Liver (tissue), 3 donors: Measurements from ENCODE around the gene DNAH2.

ENCODE experiments used
- EGR1 ChIP-seq, 2 donors: IDR thresholded peaks; 2 replicates each; pipeline ENCODE4 v1.6.1; 2016 to 2018; ENCODE audit warnings: antibody characterized with exemption in 2 of 2, low read depth in 2 of 2
- FOXA1 ChIP-seq: IDR thresholded peaks from 2 replicates; pipeline ENCODE4 v1.6.1; 2016; ENCODE audit warnings: antibody characterized with exemption
- GABPA ChIP-seq, 2 donors: IDR thresholded peaks in 1 of 2; conservative IDR thresholded peaks in 1 of 2; 2 replicates each; pipeline ENCODE4 v1.6.1; 2016; ENCODE audit warnings: antibody characterized with exemption in 2 of 2, mild to moderate bottlenecking in 1 of 2, moderate library complexity in 1 of 2
- JUND ChIP-seq, 2 donors: IDR thresholded peaks; 2 replicates each; pipeline ENCODE4 v1.6.1; 2016; ENCODE audit warnings: antibody characterized with exemption in 2 of 2
- NR2F2 ChIP-seq: IDR thresholded peaks from 2 replicates; pipeline ENCODE4 v1.6.1; 2016; ENCODE audit warnings: antibody characterized with exemption
- RAD21 ChIP-seq, 2 donors: IDR thresholded peaks; 2 replicates each; pipeline ENCODE4 v1.6.1; 2016; ENCODE audit warnings: antibody characterized with exemption in 2 of 2, mild to moderate bottlenecking in 2 of 2
- RXRA ChIP-seq, 2 donors: IDR thresholded peaks; 2 replicates each; pipeline ENCODE4 v1.6.1; 2017 to 2018; ENCODE audit warnings: antibody characterized with exemption in 2 of 2, mild to moderate bottlenecking in 1 of 2
- SP1 ChIP-seq: IDR thresholded peaks from 2 replicates; pipeline ENCODE4 v1.6.1; 2018; ENCODE audit warnings: antibody characterized with exemption, mild to moderate bottlenecking
- TAF1 ChIP-seq: conservative IDR thresholded peaks from 2 replicates; pipeline ENCODE4 v1.6.1; 2016; ENCODE audit warnings: antibody characterized with exemption, mild to moderate bottlenecking
- YY1 ChIP-seq: IDR thresholded peaks from 2 replicates; pipeline ENCODE4 v1.6.1; 2016; ENCODE audit warnings: antibody characterized with exemption, mild to moderate bottlenecking
- TF ChIP-seq, protein P1 (sequence below): fragments of 150-350 bp; IDR thresholded peaks from 2 replicates; pipeline ENCODE4 v1.5.1; 2017; ENCODE audit warnings: improper control_type of control experiment, low read depth, low read length; ENCODE audit not compliant: missing input control
- TF ChIP-seq, protein P2 (sequence below): IDR thresholded peaks from 2 replicates; pipeline ENCODE4 v1.6.1; 2016; ENCODE audit warnings: antibody characterized with exemption
- TF ChIP-seq, protein P3 (sequence below): IDR thresholded peaks from 2 replicates; pipeline ENCODE4 v1.6.1; 2016; ENCODE audit warnings: antibody characterized with exemption
- TF ChIP-seq, protein P4 (sequence below): IDR thresholded peaks from 2 replicates; pipeline ENCODE4 v1.6.1; 2016; ENCODE audit warnings: antibody characterized with exemption
- donor health status: healthy.
- donor health status: healthy.

DNA sequence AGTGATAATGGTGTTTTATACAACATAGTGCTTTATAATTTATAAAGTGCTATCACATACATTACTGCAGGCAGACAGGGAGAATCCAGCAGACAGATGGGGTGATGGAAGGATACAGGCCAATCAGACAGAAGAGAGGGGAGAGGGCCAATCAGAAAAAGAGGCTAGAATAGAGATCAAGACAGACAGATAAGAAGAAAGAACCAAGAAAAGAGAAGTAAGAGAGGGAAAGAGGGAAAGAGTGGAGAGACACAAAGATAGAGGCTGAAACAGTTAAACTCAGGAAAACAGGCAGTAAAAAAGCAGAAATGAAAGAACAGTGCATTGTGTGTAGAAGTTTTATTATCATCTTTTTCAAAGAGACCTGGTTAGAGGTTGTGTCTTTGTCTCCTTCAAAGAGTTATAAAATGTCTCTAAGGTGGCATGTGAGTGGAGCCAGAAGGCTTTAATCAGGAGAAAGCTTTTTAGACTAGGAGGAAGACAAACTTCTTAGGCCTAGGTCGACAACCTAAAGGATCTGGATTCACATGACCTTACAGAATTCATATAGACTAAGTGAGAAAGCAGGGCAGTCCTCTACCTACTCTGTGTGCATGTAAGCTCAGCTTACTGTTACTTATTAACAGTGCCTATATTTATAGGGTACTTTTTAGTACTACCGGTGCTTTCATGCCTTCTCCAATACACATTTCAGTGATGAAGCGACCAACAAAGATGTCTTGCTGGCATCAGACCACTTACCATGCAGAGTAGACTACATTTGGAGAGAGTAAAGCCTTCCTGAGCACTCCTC, 162.7 kb downstream of the DNAH2 start:
- TF ChIP-seq, protein P1, sequence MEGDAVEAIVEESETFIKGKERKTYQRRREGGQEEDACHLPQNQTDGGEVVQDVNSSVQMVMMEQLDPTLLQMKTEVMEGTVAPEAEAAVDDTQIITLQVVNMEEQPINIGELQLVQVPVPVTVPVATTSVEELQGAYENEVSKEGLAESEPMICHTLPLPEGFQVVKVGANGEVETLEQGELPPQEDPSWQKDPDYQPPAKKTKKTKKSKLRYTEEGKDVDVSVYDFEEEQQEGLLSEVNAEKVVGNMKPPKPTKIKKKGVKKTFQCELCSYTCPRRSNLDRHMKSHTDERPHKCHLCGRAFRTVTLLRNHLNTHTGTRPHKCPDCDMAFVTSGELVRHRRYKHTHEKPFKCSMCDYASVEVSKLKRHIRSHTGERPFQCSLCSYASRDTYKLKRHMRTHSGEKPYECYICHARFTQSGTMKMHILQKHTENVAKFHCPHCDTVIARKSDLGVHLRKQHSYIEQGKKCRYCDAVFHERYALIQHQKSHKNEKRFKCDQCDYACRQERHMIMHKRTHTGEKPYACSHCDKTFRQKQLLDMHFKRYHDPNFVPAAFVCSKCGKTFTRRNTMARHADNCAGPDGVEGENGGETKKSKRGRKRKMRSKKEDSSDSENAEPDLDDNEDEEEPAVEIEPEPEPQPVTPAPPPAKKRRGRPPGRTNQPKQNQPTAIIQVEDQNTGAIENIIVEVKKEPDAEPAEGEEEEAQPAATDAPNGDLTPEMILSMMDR, result no peak
- TF ChIP-seq TAF1 (no peak), YY1 (no peak), RXRA (IDR thresholded peaks at IDR 0.05) (no peak), EGR1 (IDR thresholded peaks at IDR 0.05; ENCODE audit: low read depth in 2 of 2) (no peak), FOXA1 (no peak), SP1 (no peak), GABPA (IDR thresholded peaks at IDR 0.05 in 1 of 2, conservative IDR thresholded peaks at IDR 0.05 in 1 of 2) (no peak), RAD21 (IDR thresholded peaks at IDR 0.05) (no peak), NR2F2 (no peak), JUND (IDR thresholded peaks at IDR 0.05) (no peak)
- TF ChIP-seq, protein P2, sequence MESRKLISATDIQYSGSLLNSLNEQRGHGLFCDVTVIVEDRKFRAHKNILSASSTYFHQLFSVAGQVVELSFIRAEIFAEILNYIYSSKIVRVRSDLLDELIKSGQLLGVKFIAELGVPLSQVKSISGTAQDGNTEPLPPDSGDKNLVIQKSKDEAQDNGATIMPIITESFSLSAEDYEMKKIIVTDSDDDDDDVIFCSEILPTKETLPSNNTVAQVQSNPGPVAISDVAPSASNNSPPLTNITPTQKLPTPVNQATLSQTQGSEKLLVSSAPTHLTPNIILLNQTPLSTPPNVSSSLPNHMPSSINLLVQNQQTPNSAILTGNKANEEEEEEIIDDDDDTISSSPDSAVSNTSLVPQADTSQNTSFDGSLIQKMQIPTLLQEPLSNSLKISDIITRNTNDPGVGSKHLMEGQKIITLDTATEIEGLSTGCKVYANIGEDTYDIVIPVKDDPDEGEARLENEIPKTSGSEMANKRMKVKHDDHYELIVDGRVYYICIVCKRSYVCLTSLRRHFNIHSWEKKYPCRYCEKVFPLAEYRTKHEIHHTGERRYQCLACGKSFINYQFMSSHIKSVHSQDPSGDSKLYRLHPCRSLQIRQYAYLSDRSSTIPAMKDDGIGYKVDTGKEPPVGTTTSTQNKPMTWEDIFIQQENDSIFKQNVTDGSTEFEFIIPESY, result no peak
- TF ChIP-seq, protein P3, sequence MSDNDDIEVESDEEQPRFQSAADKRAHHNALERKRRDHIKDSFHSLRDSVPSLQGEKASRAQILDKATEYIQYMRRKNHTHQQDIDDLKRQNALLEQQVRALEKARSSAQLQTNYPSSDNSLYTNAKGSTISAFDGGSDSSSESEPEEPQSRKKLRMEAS, result no peak
- TF ChIP-seq, protein P4, sequence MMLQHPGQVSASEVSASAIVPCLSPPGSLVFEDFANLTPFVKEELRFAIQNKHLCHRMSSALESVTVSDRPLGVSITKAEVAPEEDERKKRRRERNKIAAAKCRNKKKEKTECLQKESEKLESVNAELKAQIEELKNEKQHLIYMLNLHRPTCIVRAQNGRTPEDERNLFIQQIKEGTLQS, result no peak
